DOHH2 (cell line): ENCODE results near the gene PDE7B.

ENCODE experiments used
- EZH2phosphoT487 ChIP-seq: fragments of 200-600 bp; sonication (generic); IDR thresholded peaks from 2 replicates; pipeline ENCODE4 v1.6.1; 2017; ENCODE audit warnings: borderline replicate concordance, mild to moderate bottlenecking, antibody characterized with exemption, low read length, moderate library complexity, mixed read lengths
- TF ChIP-seq, protein P1 (sequence below): fragments of 200-600 bp; sonication (generic); IDR thresholded peaks from one replicate; pipeline ENCODE4 v1.5.1; 2014; ENCODE audit warnings: antibody characterized with exemption, mild to moderate bottlenecking, low read depth, low read length; ENCODE audit not compliant: poor library complexity, severe bottlenecking

DNA sequence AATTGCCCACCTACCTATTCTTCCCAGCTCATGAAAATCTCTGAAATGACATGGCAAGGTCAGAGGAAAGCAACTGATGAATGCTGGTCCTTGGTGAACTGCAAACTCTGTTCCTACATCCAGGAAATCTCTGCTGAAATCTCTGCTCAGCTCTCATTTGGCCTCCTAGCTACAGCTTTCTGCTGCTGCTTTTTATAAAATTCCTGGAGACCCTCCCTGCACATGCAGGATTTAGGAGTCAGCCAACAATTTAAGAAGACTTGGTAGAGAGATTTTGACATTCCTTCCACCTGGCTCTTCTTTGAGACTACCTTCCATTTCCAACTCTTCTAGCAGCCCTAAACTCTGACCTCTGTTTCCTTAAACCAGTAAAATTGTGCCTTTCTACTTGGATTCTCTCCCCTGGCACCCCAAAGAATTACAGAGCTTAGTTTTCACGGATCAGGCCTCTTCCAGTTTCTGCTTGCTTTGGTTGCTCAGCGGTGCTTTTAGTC lies 55.5 kb downstream of the PDE7B start:
- TF ChIP-seq, protein P1, sequence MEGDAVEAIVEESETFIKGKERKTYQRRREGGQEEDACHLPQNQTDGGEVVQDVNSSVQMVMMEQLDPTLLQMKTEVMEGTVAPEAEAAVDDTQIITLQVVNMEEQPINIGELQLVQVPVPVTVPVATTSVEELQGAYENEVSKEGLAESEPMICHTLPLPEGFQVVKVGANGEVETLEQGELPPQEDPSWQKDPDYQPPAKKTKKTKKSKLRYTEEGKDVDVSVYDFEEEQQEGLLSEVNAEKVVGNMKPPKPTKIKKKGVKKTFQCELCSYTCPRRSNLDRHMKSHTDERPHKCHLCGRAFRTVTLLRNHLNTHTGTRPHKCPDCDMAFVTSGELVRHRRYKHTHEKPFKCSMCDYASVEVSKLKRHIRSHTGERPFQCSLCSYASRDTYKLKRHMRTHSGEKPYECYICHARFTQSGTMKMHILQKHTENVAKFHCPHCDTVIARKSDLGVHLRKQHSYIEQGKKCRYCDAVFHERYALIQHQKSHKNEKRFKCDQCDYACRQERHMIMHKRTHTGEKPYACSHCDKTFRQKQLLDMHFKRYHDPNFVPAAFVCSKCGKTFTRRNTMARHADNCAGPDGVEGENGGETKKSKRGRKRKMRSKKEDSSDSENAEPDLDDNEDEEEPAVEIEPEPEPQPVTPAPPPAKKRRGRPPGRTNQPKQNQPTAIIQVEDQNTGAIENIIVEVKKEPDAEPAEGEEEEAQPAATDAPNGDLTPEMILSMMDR, result no peak
- TF ChIP-seq EZH2phosphoT487, result no peak
